Hepatocyte (in vitro differentiated cells): ENCODE results near the gene IRF2.

ENCODE experiments used
- EZH2 ChIP-seq: fragments of 200-600 bp; sonication (generic); IDR thresholded peaks from 2 replicates; pipeline ENCODE4 v1.6.1; 2016; ENCODE audit warnings: antibody characterized with exemption, mild to moderate bottlenecking, borderline replicate concordance
- TF ChIP-seq, protein P1 (sequence below): fragments of 200-600 bp; sonication (generic); IDR thresholded peaks from 2 replicates; pipeline ENCODE4 v1.5.1; 2016; ENCODE audit warnings: antibody characterized with exemption, mild to moderate bottlenecking; ENCODE audit not compliant: poor library complexity

DNA sequence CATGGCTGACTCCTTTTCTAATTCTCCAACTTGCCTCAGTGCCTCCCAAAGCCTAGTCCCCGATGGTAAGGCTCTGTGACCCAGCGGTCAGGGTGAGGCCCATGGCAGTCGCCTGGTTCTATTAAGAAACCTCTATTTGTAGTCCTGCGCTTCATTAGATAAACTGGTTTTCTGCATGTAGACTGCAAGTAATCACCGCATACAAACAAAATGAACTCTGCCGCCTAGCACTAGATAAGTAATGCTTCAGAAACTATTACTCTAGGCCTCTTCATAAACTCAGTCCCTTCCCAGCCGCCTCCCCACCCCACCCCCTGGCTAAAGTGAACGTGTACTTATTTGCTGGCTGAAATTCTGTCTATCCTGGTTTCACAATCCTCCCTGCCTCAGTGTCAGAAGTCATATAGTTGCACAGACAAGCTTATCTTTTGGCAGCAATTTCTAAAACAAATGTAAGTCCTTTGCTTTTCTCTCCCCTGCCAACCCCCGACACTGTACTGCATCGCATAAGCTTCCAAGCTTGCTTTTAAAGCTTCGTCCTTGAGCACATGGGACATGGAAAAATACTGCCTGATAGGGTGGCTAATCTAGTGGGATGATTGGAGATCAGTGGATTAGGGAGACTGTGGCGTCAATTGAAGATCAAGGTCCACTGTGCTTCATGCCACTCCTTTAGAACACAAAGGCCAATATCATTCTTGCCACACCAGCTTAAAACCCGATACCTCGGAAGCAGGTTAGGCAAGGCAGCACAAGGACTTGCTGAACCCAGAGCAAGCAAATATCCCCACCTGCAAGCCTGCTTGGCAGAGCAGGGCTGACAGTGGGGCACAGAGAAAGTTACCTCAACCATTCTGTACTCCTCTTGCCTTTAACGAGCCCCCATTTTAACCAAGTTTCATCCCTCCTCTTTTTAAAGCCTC is 125.8 kb downstream of the IRF2 start:
- TF ChIP-seq, protein P1, sequence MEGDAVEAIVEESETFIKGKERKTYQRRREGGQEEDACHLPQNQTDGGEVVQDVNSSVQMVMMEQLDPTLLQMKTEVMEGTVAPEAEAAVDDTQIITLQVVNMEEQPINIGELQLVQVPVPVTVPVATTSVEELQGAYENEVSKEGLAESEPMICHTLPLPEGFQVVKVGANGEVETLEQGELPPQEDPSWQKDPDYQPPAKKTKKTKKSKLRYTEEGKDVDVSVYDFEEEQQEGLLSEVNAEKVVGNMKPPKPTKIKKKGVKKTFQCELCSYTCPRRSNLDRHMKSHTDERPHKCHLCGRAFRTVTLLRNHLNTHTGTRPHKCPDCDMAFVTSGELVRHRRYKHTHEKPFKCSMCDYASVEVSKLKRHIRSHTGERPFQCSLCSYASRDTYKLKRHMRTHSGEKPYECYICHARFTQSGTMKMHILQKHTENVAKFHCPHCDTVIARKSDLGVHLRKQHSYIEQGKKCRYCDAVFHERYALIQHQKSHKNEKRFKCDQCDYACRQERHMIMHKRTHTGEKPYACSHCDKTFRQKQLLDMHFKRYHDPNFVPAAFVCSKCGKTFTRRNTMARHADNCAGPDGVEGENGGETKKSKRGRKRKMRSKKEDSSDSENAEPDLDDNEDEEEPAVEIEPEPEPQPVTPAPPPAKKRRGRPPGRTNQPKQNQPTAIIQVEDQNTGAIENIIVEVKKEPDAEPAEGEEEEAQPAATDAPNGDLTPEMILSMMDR: no peak
- TF ChIP-seq EZH2: no peak
